Activated CD4-positive, alpha-beta memory T cell treated with anti-CD3 and anti-CD28 coated beads for 36 hours (primary cell): ENCODE data around the gene PAPLN. TPM values are rescaled to one million over a fixed set of nuclear protein-coding genes. Genes with fewer than 3 reads are reported as not detected.

Source experiments
- CTCF ChIA-PET: fragments of 350-600 bp; sonication (Branson Sonifier 250); formaldehyde crosslinking; loops from one replicate; lab custom pipeline; 2021; ENCODE audit warnings: antibody characterized with exemption, inconsistent platforms; lab: Charles Lee
- POLR2A ChIA-PET: fragments of 350-600 bp; sonication (Branson Sonifier 250); formaldehyde crosslinking; loops from one replicate; lab custom pipeline; 2021; ENCODE audit warnings: antibody characterized with exemption; lab: Charles Lee
- DNase-seq: peaks from one replicate; pipeline ENCODE4 v3.0.0-alpha.2; 2020
- H3K27ac Mint-ChIP-seq: one replicate; pipeline ENCODE4 v1.8.0; 2021; ENCODE audit warnings: mixed read lengths
- H3K27me3 Mint-ChIP-seq: one replicate; pipeline ENCODE4 v1.8.0; 2021; ENCODE audit warnings: mixed read lengths
- H3K36me3 Mint-ChIP-seq: one replicate; pipeline ENCODE4 v1.8.0; 2021; ENCODE audit warnings: mixed read lengths
- H3K4me1 Mint-ChIP-seq: one replicate; pipeline ENCODE4 v1.8.0; 2021; ENCODE audit warnings: low read depth, mixed read lengths
- H3K4me3 Mint-ChIP-seq: one replicate; pipeline ENCODE4 v1.8.0; 2021; ENCODE audit warnings: mild to moderate bottlenecking, mixed read lengths
- H3K9me3 Mint-ChIP-seq: one replicate; pipeline ENCODE4 v1.8.0; 2021; ENCODE audit warnings: mixed read lengths
- intact Hi-C: fragments of 100-400 bp; cut with micrococcal nuclease; formaldehyde crosslinking; loops from one replicate; pipeline ENCODE4 v1.15.1; 2023
- total RNA-seq, 2 experiments: library from RNA; stranded (reverse); gene quantifications; one replicate each; pipeline ENCODE4 v1.2.3, GENCODE V29; 2021

PAPLN gene
- total RNA-seq, 2 experiments from 2014 or later: 0.62 to 0.65 TPM

DNA sequence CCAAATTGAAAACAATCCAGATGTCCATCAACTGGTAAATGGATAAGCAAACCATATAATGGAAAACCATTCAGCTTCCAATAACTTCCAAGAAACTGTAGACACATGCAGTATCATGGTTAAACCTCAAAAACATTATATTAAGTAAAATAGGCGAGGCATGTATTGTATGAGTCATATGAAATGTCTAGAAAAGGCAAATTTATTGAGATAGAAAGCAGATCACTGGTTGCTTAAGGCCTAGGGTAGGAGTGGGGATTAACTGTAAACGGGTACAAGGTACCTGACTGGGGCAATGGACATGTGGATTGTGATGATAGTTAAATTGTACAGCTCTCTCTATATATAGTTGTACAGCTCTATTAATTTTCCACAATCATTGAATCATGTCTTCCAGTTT lies 21.3 kb upstream of the PAPLN start:
- Mint-ChIP-seq H3K27ac (no peak overlapping the region), H3K4me1 (peaks cover 2% of the 10 kb centered on the region), H3K36me3 (peaks cover 45% of the 10 kb centered on the region), H3K27me3 (no peaks in the 10 kb centered on the region), H3K9me3 (no peaks in the 10 kb centered on the region), H3K4me3 (no peak overlapping the region)
- no peak for DNase-seq
- CTCF ChIA-PET: interaction anchor here (1.0 kb wide), 2 partner anchors 9 to 79 kb away, joined by 3 read pairs; no protein-coding TSS in a partner anchor
- POLR2A ChIA-PET: no interaction called here
- intact Hi-C loops: no loop called here

DNA sequence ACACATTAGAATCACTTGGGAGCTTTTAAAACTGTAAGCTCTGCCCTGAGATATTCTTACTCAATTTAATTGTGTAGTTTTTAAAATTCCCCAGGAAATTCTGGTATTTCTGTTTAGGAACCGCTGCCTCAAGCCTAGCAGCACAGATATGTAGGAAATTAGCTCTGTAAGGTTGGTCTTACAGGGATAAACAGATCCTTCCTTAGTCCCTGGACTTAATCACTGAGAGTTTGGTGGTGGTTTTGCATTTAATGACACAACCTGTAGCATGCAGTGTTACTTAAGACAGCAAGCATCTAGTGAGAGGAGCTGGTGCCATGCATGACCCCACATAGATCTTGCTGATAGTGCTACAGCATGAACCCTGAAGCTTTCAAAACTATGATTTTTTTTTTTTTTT lies 19.9 kb upstream of the PAPLN start:
- no peak overlapping the region for H3K27ac Mint-ChIP-seq
- H3K9me3 Mint-ChIP-seq: no peaks in the 10 kb centered on the region
- peaks cover 45% of the 10 kb centered on the region for H3K36me3 Mint-ChIP-seq
- H3K4me1 Mint-ChIP-seq: peaks cover 12% of the 10 kb centered on the region
- H3K27me3 Mint-ChIP-seq: no peaks in the 10 kb centered on the region
- intact Hi-C loops: no loop called here
- no peak overlapping the region for H3K4me3 Mint-ChIP-seq
- DNase-seq: no peak
- ChIA-PET POLR2A (no interaction called here), CTCF (interaction anchor here (0.7 to 1.3 kb wide), 2 partner anchors 22 to 44 kb away, joined by 3 to 4 read pairs; no protein-coding TSS in a partner anchor)

GRCh38 chr14:73220061-73220460 lies 17.2 kb upstream of the PAPLN start:
- Mint-ChIP-seq H3K27ac (no peak overlapping the region), H3K36me3 (peaks cover 42% of the 10 kb centered on the region), H3K9me3 (no peaks in the 10 kb centered on the region), H3K4me1 (peaks cover 23% of the 10 kb centered on the region), H3K4me3 (no peak overlapping the region), H3K27me3 (no peaks in the 10 kb centered on the region)
- ChIA-PET CTCF (interaction anchor here (0.6 to 1.1 kb wide), 2 partner anchors 250 to 252 kb away, joined by 3 read pairs; no protein-coding TSS in a partner anchor), POLR2A (no interaction called here)
- DNase-seq: no peak
- intact Hi-C loops: no loop called here

GRCh38 chr14:73220634-73221033 lies 16.7 kb upstream of the PAPLN start:
- Mint-ChIP-seq H3K4me1 (peaks cover 23% of the 10 kb centered on the region), H3K27ac (no peak overlapping the region), H3K9me3 (no peaks in the 10 kb centered on the region), H3K4me3 (no peak overlapping the region), H3K27me3 (no peaks in the 10 kb centered on the region), H3K36me3 (peaks cover 44% of the 10 kb centered on the region)
- intact Hi-C loops: no loop called here
- ChIA-PET POLR2A (no interaction called here), CTCF (interaction anchor here (1.1 kb wide), 1 partner anchor 251 kb away, joined by 3 read pairs; no protein-coding TSS in a partner anchor)
- no peak for DNase-seq

DNA sequence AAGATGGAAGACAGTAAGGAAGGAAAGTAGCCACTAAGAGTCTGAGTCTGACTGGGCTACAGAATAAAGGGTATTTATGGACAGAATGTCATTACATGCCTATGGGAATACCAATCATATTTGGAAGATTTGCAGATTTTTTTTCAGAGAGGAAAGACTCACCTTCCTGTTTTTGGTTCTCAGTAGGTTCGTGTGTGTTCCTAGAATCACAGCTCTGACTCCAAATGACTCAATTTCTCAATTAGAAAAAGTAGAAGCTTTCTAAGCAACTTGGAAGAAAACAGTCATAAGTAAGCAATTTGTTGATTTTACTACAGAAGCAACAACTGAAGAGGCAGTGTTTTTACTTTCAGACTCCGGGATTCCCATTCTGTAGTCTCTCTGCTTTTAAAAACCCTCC lies 15.4 kb upstream of the PAPLN start:
- peaks cover 23% of the 10 kb centered on the region for H3K4me1 Mint-ChIP-seq
- peak overlapping the region; percentile 77 for H3K27ac Mint-ChIP-seq
- ChIA-PET CTCF (interaction anchor here (1.0 to 1.2 kb wide), 2 partner anchors 11 to 250 kb away, joined by 3 read pairs; no protein-coding TSS in a partner anchor), POLR2A (interaction anchor here (1.1 kb wide), 1 partner anchor 17 kb away, joined by 3 read pairs; no protein-coding TSS in a partner anchor)
- intact Hi-C loops: loop anchor here (2.0 kb wide), 2 partner anchors 69 to 237 kb away; partner anchors contain the start of gene NUMB
- H3K27me3 Mint-ChIP-seq: no peaks in the 10 kb centered on the region
- no peak overlapping the region for H3K4me3 Mint-ChIP-seq
- peaks cover 38% of the 10 kb centered on the region for H3K36me3 Mint-ChIP-seq
- no peaks in the 10 kb centered on the region for H3K9me3 Mint-ChIP-seq
- DNase-seq: no peak

DNA sequence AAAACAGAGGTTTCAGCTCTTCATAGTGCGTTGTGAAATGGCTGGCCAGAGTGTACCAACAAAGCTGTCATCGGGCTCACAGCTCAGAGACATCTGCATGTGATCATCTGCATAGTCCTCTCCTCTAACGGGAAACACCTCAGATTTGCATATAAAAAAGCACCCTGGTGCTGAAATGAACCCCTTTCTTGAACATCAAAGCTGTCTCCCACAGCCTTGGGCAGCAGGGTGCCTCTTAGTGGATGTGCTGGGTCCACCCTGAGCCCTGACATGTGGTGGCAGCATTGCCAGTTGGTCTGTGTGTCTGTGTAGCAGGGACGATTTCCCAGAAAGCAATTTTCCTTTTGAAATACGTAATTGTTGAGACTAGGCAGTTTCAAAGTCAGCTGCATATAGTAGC lies 14.3 kb upstream of the PAPLN start:
- Mint-ChIP-seq H3K36me3 (peaks cover 32% of the 10 kb centered on the region), H3K27me3 (no peaks in the 10 kb centered on the region), H3K4me1 (peaks cover 23% of the 10 kb centered on the region), H3K9me3 (no peaks in the 10 kb centered on the region), H3K27ac (peak overlapping the region; percentile 77), H3K4me3 (no peak overlapping the region)
- ChIA-PET POLR2A (interaction anchor here (1.1 kb wide), 1 partner anchor 15 kb away, joined by 3 read pairs; no protein-coding TSS in a partner anchor), CTCF (interaction anchor here (0.6 to 1.2 kb wide), 4 partner anchors 12 to 347 kb away, joined by 3 to 7 read pairs (median 3); no protein-coding TSS in a partner anchor)
- DNase-seq: peak; percentile 76
- intact Hi-C loops: loop anchor here (2.0 kb wide), 2 partner anchors 68 to 236 kb away; partner anchors contain the start of gene NUMB

DNA sequence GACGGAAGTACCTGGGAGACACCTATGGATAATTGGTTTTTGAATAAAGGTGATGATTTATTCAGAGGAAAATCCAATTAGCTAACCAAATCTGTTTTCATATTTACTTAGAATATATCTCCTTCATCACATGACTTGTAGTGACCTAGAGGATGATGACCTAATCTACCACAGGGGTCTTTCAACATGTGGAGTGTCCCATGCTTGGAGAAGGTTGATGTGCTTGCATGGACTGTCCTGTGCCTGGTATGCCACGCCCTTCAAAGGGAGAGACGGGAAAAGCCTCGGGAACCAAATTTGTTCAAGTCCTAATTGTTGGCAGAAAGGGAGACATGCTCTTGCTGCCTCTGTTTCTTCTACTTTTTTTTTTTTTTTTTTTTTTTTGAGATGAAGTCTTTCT lies 11.8 kb upstream of the PAPLN start:
- DNase-seq: no peak
- ChIA-PET POLR2A (no interaction called here), CTCF (interaction anchor here (0.6 to 1.5 kb wide), 3 partner anchors 10 to 53 kb away, joined by 3 read pairs; no protein-coding TSS in a partner anchor)
- intact Hi-C loops: no loop called here
- no peaks in the 10 kb centered on the region for H3K9me3 Mint-ChIP-seq
- peaks cover 15% of the 10 kb centered on the region for H3K36me3 Mint-ChIP-seq
- H3K27ac Mint-ChIP-seq: no peak overlapping the region
- peaks cover 23% of the 10 kb centered on the region for H3K4me1 Mint-ChIP-seq
- no peak overlapping the region for H3K4me3 Mint-ChIP-seq
- no peaks in the 10 kb centered on the region for H3K27me3 Mint-ChIP-seq

- H3K36me3 Mint-ChIP-seq: peaks cover 7% of the 10 kb centered on the region
- no peak for DNase-seq
- H3K27me3 Mint-ChIP-seq: peaks cover 2% of the 10 kb centered on the region
- H3K4me3 Mint-ChIP-seq: no peak overlapping the region
- H3K27ac Mint-ChIP-seq: no peak overlapping the region
- intact Hi-C loops: no loop called here
- CTCF ChIA-PET: interaction anchor here (0.9 kb wide), 1 partner anchor 244 kb away, joined by 3 read pairs; no protein-coding TSS in a partner anchor
- POLR2A ChIA-PET: no interaction called here
- peaks cover 4% of the 10 kb centered on the region for H3K4me1 Mint-ChIP-seq
- H3K9me3 Mint-ChIP-seq: no peaks in the 10 kb centered on the region
Observed at GRCh38 chr14:73227812-73228781, 9.2 kb upstream of the PAPLN start.

DNA sequence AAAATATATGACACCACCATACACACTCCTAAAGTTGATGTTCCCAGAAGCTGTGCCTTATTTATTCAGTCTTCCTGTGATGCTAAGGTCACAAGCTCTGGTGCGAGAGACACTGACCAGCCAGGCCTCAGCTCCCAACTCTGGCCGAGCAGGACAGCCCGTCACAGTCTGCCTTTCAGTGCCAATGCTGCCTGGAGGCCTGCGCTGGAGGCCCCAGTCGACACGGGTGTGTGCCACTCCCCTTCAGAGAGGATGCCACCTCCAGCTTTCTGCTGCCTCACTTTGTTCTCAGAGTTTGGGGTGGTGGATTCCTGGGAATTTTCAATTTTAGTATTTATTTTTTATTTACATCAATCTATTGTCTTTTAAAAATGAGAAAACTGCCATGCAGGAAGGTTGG lies 7.3 kb upstream of the PAPLN start:
- Mint-ChIP-seq H3K36me3 (peaks cover 4% of the 10 kb centered on the region), H3K4me3 (no peak overlapping the region), H3K4me1 (no peaks in the 10 kb centered on the region), H3K27me3 (peaks cover 13% of the 10 kb centered on the region), H3K9me3 (no peaks in the 10 kb centered on the region), H3K27ac (no peak overlapping the region)
- DNase-seq: no peak
- intact Hi-C loops: no loop called here
- CTCF ChIA-PET: interaction anchor here (1.4 kb wide), 1 partner anchor 37 kb away, joined by 3 read pairs; no protein-coding TSS in a partner anchor
- POLR2A ChIA-PET: no interaction called here

GRCh38 chr14:73231981-73232851 lies 5.1 kb upstream of the PAPLN start:
- ChIA-PET POLR2A (no interaction called here), CTCF (interaction anchor here (0.6 to 1.6 kb wide), 6 partner anchors 9 to 407 kb away, joined by 3 to 7 read pairs (median 3); no protein-coding TSS in a partner anchor)
- peak; percentile 25 for DNase-seq
- Mint-ChIP-seq H3K36me3 (peaks cover 1% of the 10 kb centered on the region), H3K27ac (no peak overlapping the region), H3K4me3 (no peak overlapping the region), H3K4me1 (peaks cover 5% of the 10 kb centered on the region), H3K9me3 (no peaks in the 10 kb centered on the region), H3K27me3 (peaks cover 33% of the 10 kb centered on the region)
- intact Hi-C loops: no loop called here

- CTCF ChIA-PET: interaction anchor here (1.2 to 1.6 kb wide), 2 partner anchors 8 to 239 kb away, joined by 3 to 7 read pairs; no protein-coding TSS in a partner anchor
- H3K27me3 Mint-ChIP-seq: peaks cover 33% of the 10 kb centered on the region
- no peak for DNase-seq
- peaks cover 5% of the 10 kb centered on the region for H3K4me1 Mint-ChIP-seq
- H3K36me3 Mint-ChIP-seq: peaks cover 1% of the 10 kb centered on the region
- H3K27ac Mint-ChIP-seq: no peak overlapping the region
- H3K9me3 Mint-ChIP-seq: no peaks in the 10 kb centered on the region
- intact Hi-C loops: no loop called here
- POLR2A ChIA-PET: no interaction called here
- no peak overlapping the region for H3K4me3 Mint-ChIP-seq
Observed at GRCh38 chr14:73232984-73233383, 4.3 kb upstream of the PAPLN start.
